Activated T-helper 2 cell treated with anti-CD3 and anti-CD28 coated beads, Interferon-gamma antibody, Interleukin-2, Interleukin-4, amounts not matched to agents 10 μg/mL and 5 μg/mL and 100 μg/mL, durations not matched to agents 14 hours and 24 hours and 36 hours (primary cell): ENCODE results near the gene TAB2. TPM values are rescaled to one million over a fixed set of nuclear protein-coding genes. Genes with fewer than 3 reads are reported as not detected.
A peak's percentile ranks its signal among the peaks of the same experiment; 100 is the strongest.

Experiments used
- DNase-seq: peaks from one replicate; pipeline ENCODE4 v3.0.0; 2021; ENCODE audit warnings: low spot score
- H3K27ac Mint-ChIP-seq: one replicate; pipeline ENCODE4 v1.8.0; 2021; ENCODE audit warnings: mixed read lengths
- H3K27me3 Mint-ChIP-seq: one replicate; pipeline ENCODE4 v1.8.0; 2021; ENCODE audit warnings: low read depth, mixed read lengths
- H3K36me3 Mint-ChIP-seq: one replicate; pipeline ENCODE4 v1.8.0; 2021; ENCODE audit warnings: low read depth, mixed read lengths
- H3K4me1 Mint-ChIP-seq: one replicate; pipeline ENCODE4 v1.8.0; 2021; ENCODE audit warnings: low read depth, mixed read lengths
- H3K4me3 Mint-ChIP-seq: one replicate; pipeline ENCODE4 v1.8.0; 2021; ENCODE audit warnings: low read depth, mild to moderate bottlenecking, moderate library complexity, mixed read lengths
- H3K9me3 Mint-ChIP-seq: one replicate; pipeline ENCODE4 v1.8.0; 2021; ENCODE audit warnings: mixed read lengths
- intact Hi-C: fragments of 100-400 bp; cut with micrococcal nuclease; formaldehyde crosslinking; loops from one replicate; pipeline ENCODE4 v1.15.1; 2023
- total RNA-seq: library from RNA; stranded (reverse); gene quantifications from 2 replicates; pipeline ENCODE4 v1.2.3, GENCODE V29; 2022

TAB2 gene
- total RNA-seq, result 106 and 110 TPM in 2 replicates

GRCh38 chr6:149317644-149318571, at the start of gene TAB2:
TSS of gene TAB2 (plus strand) at chr6:149317712. CDS start at chr6:149369998, 52,286 bp downstream.
- peaks cover 6% of the 10 kb centered on the region for H3K9me3 Mint-ChIP-seq
- peak; percentile 59 for DNase-seq
- peaks cover 35% of the 10 kb centered on the region for H3K36me3 Mint-ChIP-seq
- H3K27me3 Mint-ChIP-seq, result no peaks in the 10 kb centered on the region
- H3K4me3 Mint-ChIP-seq, result peak within 1 kb of the TSS; percentile 95
- peaks cover 53% of the 10 kb centered on the region for H3K4me1 Mint-ChIP-seq
- intact Hi-C loops, result loop anchor here (1.0 to 5.0 kb wide), 8 partner anchors 33 to 249 kb away; partner anchors contain the start of genes GINM1 and ZC3H12D
- H3K27ac Mint-ChIP-seq, result peak within 1 kb of the TSS; percentile 98

- Mint-ChIP-seq H3K27ac (no peak overlapping the region), H3K27me3 (no peaks in the 10 kb centered on the region), H3K4me3 (no peak overlapping the region), H3K4me1 (peaks cover 46% of the 10 kb centered on the region), H3K9me3 (peaks cover 17% of the 10 kb centered on the region), H3K36me3 (peaks cover 3% of the 10 kb centered on the region)
- no peak for DNase-seq
- intact Hi-C loops, result no loop called here
Measured at GRCh38 chr6:149268146-149268545, 49.4 kb upstream of the TAB2 start.

GRCh38 chr6:149268768-149269167, 48.7 kb upstream of the TAB2 start:
- DNase-seq, result no peak
- no peak overlapping the region for H3K27ac Mint-ChIP-seq
- intact Hi-C loops, result no loop called here
- H3K36me3 Mint-ChIP-seq, result peaks cover 8% of the 10 kb centered on the region
- H3K27me3 Mint-ChIP-seq, result no peaks in the 10 kb centered on the region
- H3K9me3 Mint-ChIP-seq, result peaks cover 20% of the 10 kb centered on the region
- peaks cover 50% of the 10 kb centered on the region for H3K4me1 Mint-ChIP-seq
- no peak overlapping the region for H3K4me3 Mint-ChIP-seq

- Mint-ChIP-seq H3K36me3 (peaks cover 8% of the 10 kb centered on the region), H3K4me3 (no peak overlapping the region), H3K27ac (no peak overlapping the region), H3K27me3 (no peaks in the 10 kb centered on the region), H3K4me1 (peaks cover 44% of the 10 kb centered on the region), H3K9me3 (peaks cover 20% of the 10 kb centered on the region)
- DNase-seq, result no peak
- intact Hi-C loops, result loop anchor here (1.0 to 2.0 kb wide), 3 partner anchors 22 to 56 kb away; no protein-coding TSS in a partner anchor
Measured at GRCh38 chr6:149270616-149271015, 46.9 kb upstream of the TAB2 start.

- Mint-ChIP-seq H3K36me3 (peaks cover 8% of the 10 kb centered on the region), H3K27ac (peak overlapping the region; percentile 83), H3K4me1 (peaks cover 39% of the 10 kb centered on the region), H3K27me3 (no peaks in the 10 kb centered on the region), H3K9me3 (peaks cover 20% of the 10 kb centered on the region), H3K4me3 (peak overlapping the region; percentile 58)
- no peak for DNase-seq
- intact Hi-C loops, result loop anchor here (1.0 to 2.0 kb wide), 4 partner anchors 23 to 57 kb away; partner anchors contain the start of gene TAB2
Measured at GRCh38 chr6:149271348-149272340, 45.9 kb upstream of the TAB2 start.

GRCh38 chr6:149273318-149273717, 44.2 kb upstream of the TAB2 start:
- H3K36me3 Mint-ChIP-seq, result peaks cover 8% of the 10 kb centered on the region
- no peak for DNase-seq
- H3K4me3 Mint-ChIP-seq, result no peak overlapping the region

GRCh38 chr6:149275621-149276020, 41.9 kb upstream of the TAB2 start:
- intact Hi-C loops, result no loop called here
- peaks cover 17% of the 10 kb centered on the region for H3K9me3 Mint-ChIP-seq
- DNase-seq, result no peak
- peaks cover 8% of the 10 kb centered on the region for H3K36me3 Mint-ChIP-seq
- no peak overlapping the region for H3K27ac Mint-ChIP-seq
- no peak overlapping the region for H3K4me3 Mint-ChIP-seq
- H3K27me3 Mint-ChIP-seq, result no peaks in the 10 kb centered on the region
- peaks cover 54% of the 10 kb centered on the region for H3K4me1 Mint-ChIP-seq

More at GRCh38 chr6:149273318-149273717, 44.2 kb upstream of the TAB2 start:
- Mint-ChIP-seq H3K27ac (peak overlapping the region; percentile 21), H3K27me3 (no peaks in the 10 kb centered on the region), H3K9me3 (peaks cover 20% of the 10 kb centered on the region), H3K4me1 (peaks cover 44% of the 10 kb centered on the region)
- intact Hi-C loops, result loop anchor here (2.0 kb wide), 1 partner anchor 43 kb away; the partner anchor contains the start of gene TAB2

GRCh38 chr6:149277621-149278020, 39.9 kb upstream of the TAB2 start:
- no peak for DNase-seq
- intact Hi-C loops, result no loop called here
- Mint-ChIP-seq H3K27ac (no peak overlapping the region), H3K4me1 (peaks cover 34% of the 10 kb centered on the region), H3K36me3 (peaks cover 8% of the 10 kb centered on the region), H3K27me3 (no peaks in the 10 kb centered on the region), H3K4me3 (no peak overlapping the region), H3K9me3 (peaks cover 4% of the 10 kb centered on the region)

- intact Hi-C loops, result no loop called here
- Mint-ChIP-seq H3K36me3 (no peaks in the 10 kb centered on the region), H3K27ac (no peak overlapping the region), H3K4me3 (no peak overlapping the region), H3K27me3 (no peaks in the 10 kb centered on the region), H3K4me1 (peaks cover 29% of the 10 kb centered on the region), H3K9me3 (peaks cover 3% of the 10 kb centered on the region)
- DNase-seq, result no peak
Measured at GRCh38 chr6:149278997-149279396, 38.5 kb upstream of the TAB2 start.

- Mint-ChIP-seq H3K4me3 (no peak overlapping the region), H3K27ac (peak overlapping the region; percentile 20)
Measured at GRCh38 chr6:149284904-149285303, 32.6 kb upstream of the TAB2 start.

GRCh38 chr6:149285626-149286025, 31.9 kb upstream of the TAB2 start:
- H3K4me3 Mint-ChIP-seq, result no peak overlapping the region
- no peak for DNase-seq
- intact Hi-C loops, result loop anchor here (2.0 kb wide), 1 partner anchor 31 kb away; the partner anchor contains the start of gene TAB2
- H3K9me3 Mint-ChIP-seq, result peaks cover 3% of the 10 kb centered on the region
- peaks cover 28% of the 10 kb centered on the region for H3K4me1 Mint-ChIP-seq
- H3K27me3 Mint-ChIP-seq, result no peaks in the 10 kb centered on the region
- H3K27ac Mint-ChIP-seq, result no peak overlapping the region
- H3K36me3 Mint-ChIP-seq, result no peaks in the 10 kb centered on the region

More at GRCh38 chr6:149284904-149285303, 32.6 kb upstream of the TAB2 start:
- intact Hi-C loops, result loop anchor here (2.0 kb wide), 1 partner anchor 32 kb away; the partner anchor contains the start of gene TAB2
- H3K9me3 Mint-ChIP-seq, result peaks cover 3% of the 10 kb centered on the region
- DNase-seq, result no peak
- no peaks in the 10 kb centered on the region for H3K36me3 Mint-ChIP-seq
- H3K4me1 Mint-ChIP-seq, result peaks cover 28% of the 10 kb centered on the region
- H3K27me3 Mint-ChIP-seq, result no peaks in the 10 kb centered on the region

GRCh38 chr6:149286905-149287304, 30.6 kb upstream of the TAB2 start:
- H3K27ac Mint-ChIP-seq, result no peak overlapping the region
- DNase-seq, result no peak
- no peaks in the 10 kb centered on the region for H3K27me3 Mint-ChIP-seq
- H3K9me3 Mint-ChIP-seq, result peaks cover 3% of the 10 kb centered on the region
- no peak overlapping the region for H3K4me3 Mint-ChIP-seq
- H3K4me1 Mint-ChIP-seq, result peaks cover 28% of the 10 kb centered on the region
- intact Hi-C loops, result no loop called here
- no peaks in the 10 kb centered on the region for H3K36me3 Mint-ChIP-seq
